Posterior cingulate gyrus (tissue), 11 donors: ENCODE data around the gene TAS2R39.

Experiments
- DNase-seq, 10 donors: peaks; one replicate each; pipeline versions ENCODE4 v3.0.0 to v3.0.0-alpha.2; 2020 to 2021; ENCODE audit warnings: mixed read lengths in 3 of 10
- intact Hi-C: fragments of 100-400 bp; cut with DNase I; formaldehyde crosslinking; loops from one replicate; pipeline ENCODE4 v1.15.1; 2023

The TAS2R39 gene

GRCh38 chr7:143214789-143215679, 31.8 kb downstream of the TAS2R39 start:
- DNase-seq, result peak in 5 of 10 donors; percentile 33 to 75 (median 41)
- intact Hi-C loops, result loop anchor here (1.0 kb wide), 2 partner anchors 207 to 361 kb away; no protein-coding TSS in a partner anchor

- peak in 6 of 10 donors; percentile 41 to 91 (median 58) for DNase-seq
- intact Hi-C loops, result no loop called here
These were observed 32.9 kb downstream of the TAS2R39 start for GRCh38 chr7:143216151-143216550.

- no peak for DNase-seq
- intact Hi-C loops, result no loop called here
These were observed 33.5 kb downstream of the TAS2R39 start for GRCh38 chr7:143216686-143217085.

- intact Hi-C loops, result no loop called here
- DNase-seq, result no peak
These were observed 34.6 kb downstream of the TAS2R39 start for GRCh38 chr7:143217806-143218205.

- DNase-seq, result no peak
- intact Hi-C loops, result no loop called here
These were observed 38.1 kb downstream of the TAS2R39 start for GRCh38 chr7:143221286-143221685.

- no peak for DNase-seq
- intact Hi-C loops, result no loop called here
These were observed 38.5 kb downstream of the TAS2R39 start, which contains the start of gene TAS2R40 for GRCh38 chr7:143221737-143222136. Gene TAS2R40, plus strand, starts transcription at chr7:143222037. Its CDS starts 42 bp downstream, at chr7:143222079.

GRCh38 chr7:143222782-143223181, 39.6 kb downstream of the TAS2R39 start:
- intact Hi-C loops, result no loop called here
- DNase-seq, result no peak

GRCh38 chr7:143223784-143224183, 40.6 kb downstream of the TAS2R39 start:
- intact Hi-C loops, result no loop called here

GRCh38 chr7:143225047-143225446, 41.8 kb downstream of the TAS2R39 start:
- peak in 1 of 10 donors; percentile 52 for DNase-seq
- intact Hi-C loops, result no loop called here

More at GRCh38 chr7:143223784-143224183, 40.6 kb downstream of the TAS2R39 start:
- DNase-seq, result no peak

GRCh38 chr7:143227806-143228205, 44.6 kb downstream of the TAS2R39 start:
- intact Hi-C loops, result no loop called here
- no peak for DNase-seq

GRCh38 chr7:143229054-143229790, 46.0 kb downstream of the TAS2R39 start:
- peak in 3 of 10 donors; percentile 20 to 68 (median 29) for DNase-seq
- intact Hi-C loops, result no loop called here

- no peak for DNase-seq
- intact Hi-C loops, result no loop called here
These were observed 47.6 kb downstream of the TAS2R39 start for GRCh38 chr7:143230602-143231457.
